Vagina (tissue), 2 donors: ENCODE data around the gene KCNH2.

ENCODE experiments used
- POLR2A ChIP-seq, 2 donors: fragments of 450-650 bp; IDR thresholded peaks; one replicate each; pipeline ENCODE4 v1.6.1; 2017; ENCODE audit warnings: antibody characterized with exemption in 2 of 2, mild to moderate bottlenecking in 2 of 2, moderate library complexity in 2 of 2
- TF ChIP-seq, protein P1 (sequence below), 3 experiments: fragments of 450-650 bp in 2 of 3; fragments of 200-600 bp in 1 of 3; sonication (generic) in 1 of 3; IDR thresholded peaks; one replicate each; pipeline ENCODE4 v1.5.1; 2017 to 2019; ENCODE audit warnings: antibody characterized with exemption in 3 of 3, mild to moderate bottlenecking in 2 of 3, moderate library complexity in 2 of 3

DNA sequence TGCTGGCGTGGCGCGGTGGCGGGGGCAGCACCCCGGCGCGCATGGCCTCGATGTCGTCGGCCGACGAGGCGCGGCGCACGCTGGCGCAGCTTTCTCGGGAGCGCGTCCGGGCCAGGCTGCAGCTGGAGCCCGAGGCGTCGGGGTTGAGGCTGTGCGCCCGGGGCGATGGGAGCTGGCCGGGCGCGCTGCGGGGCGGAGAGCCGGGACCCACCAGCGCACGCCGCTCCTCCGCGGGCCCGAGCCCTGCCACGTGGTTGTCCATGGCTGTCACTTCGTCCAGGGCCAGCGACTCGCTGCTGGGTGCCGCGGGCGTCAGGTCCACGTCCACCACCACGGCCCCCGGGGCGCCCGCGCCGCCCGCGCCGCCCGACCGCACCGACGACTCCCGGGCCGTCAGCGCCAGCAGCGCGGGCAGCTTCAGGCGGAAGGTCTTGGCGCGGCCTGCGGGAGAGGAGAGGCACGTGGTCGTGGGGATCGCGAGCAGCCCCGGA lies 20.0 kb downstream of the KCNH2 start:
- TF ChIP-seq, protein P1, sequence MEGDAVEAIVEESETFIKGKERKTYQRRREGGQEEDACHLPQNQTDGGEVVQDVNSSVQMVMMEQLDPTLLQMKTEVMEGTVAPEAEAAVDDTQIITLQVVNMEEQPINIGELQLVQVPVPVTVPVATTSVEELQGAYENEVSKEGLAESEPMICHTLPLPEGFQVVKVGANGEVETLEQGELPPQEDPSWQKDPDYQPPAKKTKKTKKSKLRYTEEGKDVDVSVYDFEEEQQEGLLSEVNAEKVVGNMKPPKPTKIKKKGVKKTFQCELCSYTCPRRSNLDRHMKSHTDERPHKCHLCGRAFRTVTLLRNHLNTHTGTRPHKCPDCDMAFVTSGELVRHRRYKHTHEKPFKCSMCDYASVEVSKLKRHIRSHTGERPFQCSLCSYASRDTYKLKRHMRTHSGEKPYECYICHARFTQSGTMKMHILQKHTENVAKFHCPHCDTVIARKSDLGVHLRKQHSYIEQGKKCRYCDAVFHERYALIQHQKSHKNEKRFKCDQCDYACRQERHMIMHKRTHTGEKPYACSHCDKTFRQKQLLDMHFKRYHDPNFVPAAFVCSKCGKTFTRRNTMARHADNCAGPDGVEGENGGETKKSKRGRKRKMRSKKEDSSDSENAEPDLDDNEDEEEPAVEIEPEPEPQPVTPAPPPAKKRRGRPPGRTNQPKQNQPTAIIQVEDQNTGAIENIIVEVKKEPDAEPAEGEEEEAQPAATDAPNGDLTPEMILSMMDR (IDR thresholded peaks at IDR 0.05) = no peak
- TF ChIP-seq POLR2A (IDR thresholded peaks at IDR 0.05) = no peak
